DMS153 (cell line): ENCODE measurements around the gene PIGX.

Source experiments
- DNase-seq: peaks from one replicate; lab custom pipeline; 2025; lab: John Stamatoyannopoulos, UW

Gene PIGX

DNA sequence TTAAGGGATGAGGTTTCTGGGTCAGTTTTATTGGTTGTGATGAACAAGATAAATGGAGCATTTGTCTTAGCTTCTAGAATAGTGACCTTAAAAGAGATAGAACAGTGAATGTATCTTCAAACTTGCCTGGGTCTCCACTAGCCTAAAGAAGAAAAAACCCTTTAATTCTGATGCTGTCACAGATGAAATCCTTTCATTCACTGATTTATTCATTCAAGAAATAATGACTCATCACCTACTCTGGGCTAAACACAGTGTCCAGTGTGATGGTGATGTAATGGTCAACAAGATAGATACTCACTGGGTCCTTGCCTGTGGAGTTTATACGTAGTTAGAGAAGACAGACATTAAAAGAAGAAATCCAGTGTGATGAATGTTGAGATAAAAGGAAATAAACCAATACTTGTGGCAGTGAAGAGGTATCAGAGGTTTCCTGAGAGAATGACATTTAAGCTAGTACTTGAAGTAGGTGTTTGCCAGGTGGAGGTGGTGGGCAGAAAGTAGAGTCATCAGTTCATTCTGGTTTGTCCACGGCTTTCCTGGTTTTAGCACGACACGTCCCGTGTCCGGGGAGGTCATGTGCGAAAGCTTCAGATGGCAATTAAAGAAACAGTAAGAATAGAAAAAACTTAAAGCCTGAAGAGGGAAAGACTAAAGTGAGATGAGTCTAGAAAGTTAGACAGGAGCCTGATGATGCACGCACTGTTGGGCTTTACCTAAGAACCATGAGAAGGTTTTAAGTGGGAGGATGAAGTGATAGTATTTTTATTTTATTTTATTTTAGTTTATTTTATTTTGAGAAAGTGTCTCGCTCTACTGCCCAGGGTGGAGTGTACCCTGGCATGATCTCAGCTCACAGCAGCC, 45.9 kb downstream of the PIGX start:
- DNase-seq = no peak

GRCh38 chr3:196763179-196763578, 51.0 kb downstream of the PIGX start:
- no peak for DNase-seq

- DNase-seq = no peak
Observed at GRCh38 chr3:196765454-196765853, 53.3 kb downstream of the PIGX start.

GRCh38 chr3:196771067-196771466, 58.9 kb downstream of the PIGX start:
- no peak for DNase-seq

GRCh38 chr3:196772102-196772501, 59.9 kb downstream of the PIGX start:
- no peak for DNase-seq

GRCh38 chr3:196772897-196773296, 60.7 kb downstream of the PIGX start:
- no peak for DNase-seq

DNA sequence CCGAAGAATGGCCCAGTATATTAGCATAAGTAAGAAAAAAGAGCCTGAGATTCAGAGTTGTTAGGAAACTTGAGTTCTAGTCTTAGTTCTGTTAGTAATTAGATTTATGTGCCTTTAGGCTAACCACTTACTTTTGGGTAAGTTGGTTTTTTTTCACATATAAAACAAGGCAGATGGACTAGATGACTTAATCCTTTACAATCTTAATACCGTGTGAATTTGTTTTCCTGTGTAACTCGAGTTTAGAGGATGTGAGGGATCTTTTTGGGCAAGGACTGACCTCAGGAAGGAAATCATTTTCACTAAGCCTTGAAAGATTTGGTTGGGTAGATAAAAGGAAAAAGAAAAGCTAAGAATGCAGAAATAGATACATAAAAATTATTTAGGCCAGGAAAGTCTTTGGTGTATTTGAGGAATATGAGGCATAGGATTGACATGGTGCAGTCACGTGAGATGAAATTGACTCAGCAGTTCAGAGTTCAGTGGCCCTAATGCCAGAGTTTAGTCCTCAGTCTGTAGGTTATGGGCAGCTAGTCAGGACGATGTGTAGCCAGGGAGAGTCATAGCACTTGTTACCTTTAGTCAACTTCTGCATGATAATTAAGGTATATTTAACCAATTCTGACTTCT, 62.1 kb downstream of the PIGX start:
- DNase-seq = no peak

DNA sequence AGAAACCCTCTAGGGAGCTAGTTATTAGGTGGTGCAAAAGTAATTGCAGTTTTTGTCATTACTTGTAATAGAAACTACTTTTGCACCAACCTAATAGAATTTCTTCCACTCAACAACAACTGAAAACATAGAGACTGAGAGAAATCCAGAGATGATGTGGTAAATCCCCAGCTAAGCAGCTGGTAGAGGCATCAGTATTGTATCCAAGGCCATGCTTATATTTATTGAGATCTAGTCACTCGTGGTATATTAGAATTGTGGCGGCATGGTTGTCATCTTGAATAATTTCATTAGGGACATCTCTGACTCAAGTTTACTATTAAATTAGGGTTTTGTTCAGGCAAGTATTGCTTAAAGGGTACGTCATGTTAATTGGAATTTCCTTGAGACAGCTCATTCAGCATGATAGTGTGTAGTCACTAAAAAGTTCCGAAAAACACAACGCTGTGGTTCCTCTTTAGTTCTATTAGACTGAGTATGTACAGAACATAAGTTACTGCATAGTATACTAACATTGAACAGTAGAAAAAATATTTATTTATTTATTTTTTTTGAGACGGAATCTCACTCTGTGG, 62.8 kb downstream of the PIGX start:
- DNase-seq = no peak

GRCh38 chr3:196775938-196776337, 63.8 kb downstream of the PIGX start:
- DNase-seq = no peak

GRCh38 chr3:196777836-196778235, 65.7 kb downstream of the PIGX start:
- DNase-seq = no peak

- DNase-seq = no peak
Observed at GRCh38 chr3:196778755-196779154, 66.6 kb downstream of the PIGX start.

DNA sequence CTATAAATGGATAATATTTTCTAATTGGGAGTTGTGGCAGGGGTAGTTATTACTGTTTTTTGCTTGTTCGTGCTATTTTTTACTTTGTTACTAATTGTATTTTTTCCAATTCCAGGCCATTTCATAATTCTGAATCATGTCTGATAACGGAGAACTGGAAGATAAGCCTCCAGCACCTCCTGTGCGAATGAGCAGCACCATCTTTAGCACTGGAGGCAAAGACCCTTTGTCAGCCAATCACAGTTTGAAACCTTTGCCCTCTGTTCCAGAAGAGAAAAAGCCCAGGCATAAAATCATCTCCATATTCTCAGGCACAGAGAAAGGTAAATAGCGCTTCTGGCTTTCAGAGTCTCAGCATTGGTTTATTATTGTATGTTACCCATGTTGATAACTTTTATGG, 70.3 kb downstream of the PIGX start:
- no peak for DNase-seq
